Lung (tissue), 12 donors: ENCODE measurements around the gene PA2G4. TPM values are rescaled to one million over a fixed set of nuclear protein-coding genes. Genes with fewer than 3 reads are reported as not detected.

Experiments
- ATAC-seq: fragments of 200-7000 bp; cut with Tn5 transposase; one replicate; pipeline ENCODE4 v1.9.1; 2020; ENCODE audit warnings: moderate number of reproducible peaks; ENCODE audit not compliant: insufficient read depth, low FRiP score
- DNase-seq, 3 donors: peaks; one replicate each; pipeline ENCODE4 v3.0.0-alpha.2; 2013 to 2017
- H3K27ac ChIP-seq, 2 donors: one replicate each; pipeline ENCODE4 v1.5.1; 2013; ENCODE audit warnings: mild to moderate bottlenecking in 2 of 2, moderate library complexity in 2 of 2, control low read depth in 1 of 2, inconsistent platforms in 1 of 2, low read depth in 1 of 2, low read length in 1 of 2
- H3K27me3 ChIP-seq, 3 donors: one replicate each; pipeline ENCODE4 v1.5.1; 2013; ENCODE audit warnings: low read length in 2 of 3; ENCODE audit not compliant: control insufficient read depth in 3 of 3, insufficient read depth in 3 of 3
- H3K36me3 ChIP-seq, 4 donors: one replicate each; pipeline ENCODE4 v1.5.1; 2013; ENCODE audit warnings: low read length in 4 of 4, mild to moderate bottlenecking in 1 of 4, moderate library complexity in 1 of 4; ENCODE audit not compliant: control insufficient read depth in 4 of 4, insufficient read depth in 4 of 4
- H3K4me1 ChIP-seq, 5 donors: one replicate each; pipeline ENCODE4 v1.5.1; 2013; ENCODE audit warnings: low read length in 5 of 5, mild to moderate bottlenecking in 2 of 5, moderate library complexity in 1 of 5; ENCODE audit not compliant: control insufficient read depth in 5 of 5, insufficient read depth in 5 of 5
- H3K4me3 ChIP-seq: one replicate; pipeline ENCODE4 v1.5.1; 2013; ENCODE audit warnings: mild to moderate bottlenecking, control low read depth, moderate library complexity
- H3K9ac ChIP-seq, 2 donors: one replicate each; pipeline ENCODE4 v1.5.1; 2013; ENCODE audit warnings: low read length in 2 of 2, control low read depth in 1 of 2; ENCODE audit not compliant: insufficient read depth in 1 of 2
- H3K9me3 ChIP-seq, 4 donors: one replicate each; pipeline ENCODE4 v1.5.1; 2013; ENCODE audit warnings: low read length in 3 of 4, mild to moderate bottlenecking in 1 of 4, moderate library complexity in 1 of 4; ENCODE audit not compliant: control insufficient read depth in 4 of 4, insufficient read depth in 3 of 4
- CTCF ChIP-seq: IDR thresholded peaks from 2 replicates; pipeline ENCODE4 v1.5.1; 2012; ENCODE audit warnings: mild to moderate bottlenecking; ENCODE audit errors: control extremely low read depth, extremely low read depth
- WGBS, 2 donors: extraction: QIAGEN DNeasy Blood & Tissue Kit; methylation state at CpG; one replicate each; pipeline ENCODE4 v1.1.7; 2013; 5-methylcytosine and 5-hydroxymethylcytosine counted together
- polyA plus RNA-seq, 2 donors: library from polyadenylated mRNA; stranded (reverse); fragments of 200-250 nt; gene quantifications; one replicate each; pipeline ENCODE4 v1.2.1, GENCODE V29; 2013
- total RNA-seq, 2 donors: library from RNA; depleted of rRNA in 1 of 2; stranded (reverse); fragments of >200 nt in 1 of 2; gene quantifications; one replicate each; pipeline ENCODE4 v1.2.1, GENCODE V29; 2014 to 2021
- donor health status: control.
- donor health status: control.
- donor health status: Bipolar disorder and iron deficiency.
- donor health status: healthy.
- donor health status: DM: yes; HTN: yes; CAD: no.

Gene PA2G4
- total and polyA plus RNA-seq, 4 donors = 80.2 to 137 (median 89.4) TPM

- TF ChIP-seq CTCF = no peak
- no peaks in the 10 kb centered on the region for H3K27me3 ChIP-seq
- H3K4me3 ChIP-seq = peak overlapping the region; percentile 92
- DNase-seq (peak in 1 of 3 donors; percentile 40), ATAC-seq (no peak)
- H3K9ac ChIP-seq = peak overlapping the region; percentile 13 to 99
- H3K27ac ChIP-seq = peak overlapping the region; percentile 96 to 98
- peaks cover 0 to 23% (median 17%) of the 10 kb centered on the region in 5 donors for H3K4me1 ChIP-seq
- H3K36me3 ChIP-seq = peaks cover 9 to 69% (median 49%) of the 10 kb centered on the region in 4 donors
- WGBS, 2 donors = 15 to 24% methylated on average over 6 to 7 of the region's 7 CpGs
- no peaks in the 10 kb centered on the region for H3K9me3 ChIP-seq
These were observed 55.9 kb downstream of the PA2G4 start for GRCh38 chr12:56160193-56160763.

GRCh38 chr12:56160894-56161689 is 56.7 kb downstream of the PA2G4 start:
- TF ChIP-seq CTCF = no peak
- H3K9me3 ChIP-seq = no peaks in the 10 kb centered on the region
- H3K4me3 ChIP-seq = peak overlapping the region; percentile 92
- H3K27me3 ChIP-seq = no peaks in the 10 kb centered on the region
- H3K36me3 ChIP-seq = peaks cover 10 to 62% (median 50%) of the 10 kb centered on the region in 4 donors
- ATAC-seq = no peak
- 74 to 80% methylated on average over 11 of the region's 11 CpGs for WGBS, 2 donors
- no peak for DNase-seq
- H3K27ac ChIP-seq = peak overlapping the region in 1 of 2 donors; percentile 98
- H3K9ac ChIP-seq = peak overlapping the region in 1 of 2 donors; percentile 14
- H3K4me1 ChIP-seq = peaks cover 0 to 23% (median 17%) of the 10 kb centered on the region in 5 donors

GRCh38 chr12:56161690-56162351 is 57.5 kb downstream of the PA2G4 start:
- Histone ChIP-seq H3K9me3 (no peaks in the 10 kb centered on the region), H3K27me3 (no peaks in the 10 kb centered on the region), H3K36me3 (peaks cover 10 to 62% (median 53%) of the 10 kb centered on the region in 4 donors), H3K9ac (no peak overlapping the region), H3K4me1 (peaks cover 0 to 23% (median 17%) of the 10 kb centered on the region in 5 donors), H3K4me3 (no peak overlapping the region), H3K27ac (peak overlapping the region in 1 of 2 donors; percentile 12)
- no peak for TF ChIP-seq CTCF
- ATAC-seq = no peak
- no peak for DNase-seq
- 75 to 83% methylated on average over 10 of the region's 10 CpGs for WGBS, 2 donors
